Activated CD4-positive, alpha-beta T cell treated with anti-CD3 and anti-CD28 coated beads, Interleukin-2, amount 50 U/mL, for 24 hours (primary cell): ENCODE results near the gene MRAS.
"Not testable (repeated sequence)": the region's sequence is repeated elsewhere in the genome, so short reads cannot be mapped to it uniquely, and the experiment has no call there.

Source experiments
- DNase-seq, 2 donors: peaks; one replicate each; pipeline ENCODE4 v3.0.0-alpha.2; 2020; ENCODE audit warnings: low read depth in 1 of 2, low spot score in 1 of 2

Gene MRAS

GRCh38 chr3:138442433-138442832 lies 94.1 kb downstream of the MRAS start:
- DNase-seq: no peak

GRCh38 chr3:138443091-138443490 lies 94.7 kb downstream of the MRAS start:
- DNase-seq: no peak

- DNase-seq: no peak
These were observed 95.4 kb downstream of the MRAS start for GRCh38 chr3:138443521-138444503.

GRCh38 chr3:138445236-138445635 lies 96.9 kb downstream of the MRAS start:
- no peak for DNase-seq

GRCh38 chr3:138445654-138446053 lies 97.3 kb downstream of the MRAS start:
- DNase-seq: no peak

GRCh38 chr3:138448631-138449030 lies 100.3 kb downstream of the MRAS start:
- DNase-seq: no peak

GRCh38 chr3:138449490-138449889 lies 101.1 kb downstream of the MRAS start:
- no peak for DNase-seq

GRCh38 chr3:138450181-138450580 lies 101.8 kb downstream of the MRAS start:
- no peak for DNase-seq

- DNase-seq: no peak
These were observed 102.5 kb downstream of the MRAS start for GRCh38 chr3:138450704-138451424.

GRCh38 chr3:138451595-138452162 lies 103.3 kb downstream of the MRAS start:
- no peak for DNase-seq

- DNase-seq: no peak
These were observed 104.1 kb downstream of the MRAS start for GRCh38 chr3:138452436-138452835.

- DNase-seq: not testable (repeated sequence)
These were observed 105.6 kb downstream of the MRAS start for GRCh38 chr3:138453940-138454339.
